NCI-H526 (cell line): ENCODE results near the gene SOX21.

Experiments
- DNase-seq, 2 experiments: peaks; one replicate each; lab custom pipeline; 2025; lab: John Stamatoyannopoulos, UW

The SOX21 gene

GRCh38 chr13:94679614-94680013 lies 32.7 kb downstream of the SOX21 start:
- DNase-seq = no peak

DNA sequence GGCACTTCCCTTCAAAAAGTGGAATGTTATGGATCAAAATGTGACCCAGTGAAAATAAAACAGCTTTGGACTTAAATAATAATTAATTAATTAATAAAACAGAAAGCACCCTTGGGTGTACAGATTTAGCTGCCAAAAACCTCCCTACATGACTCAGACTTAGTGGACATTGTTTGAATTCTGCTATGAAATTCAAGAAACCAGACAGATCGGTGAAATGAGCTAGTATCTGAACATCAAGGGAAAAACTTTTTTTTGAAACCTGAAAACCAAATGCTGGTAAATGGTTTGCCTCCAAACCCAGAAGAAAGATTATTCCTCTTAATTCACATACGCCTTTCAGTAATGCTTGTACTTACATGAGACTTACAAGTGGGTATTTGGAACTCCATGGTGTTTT lies 33.5 kb downstream of the SOX21 start:
- no peak for DNase-seq

DNA sequence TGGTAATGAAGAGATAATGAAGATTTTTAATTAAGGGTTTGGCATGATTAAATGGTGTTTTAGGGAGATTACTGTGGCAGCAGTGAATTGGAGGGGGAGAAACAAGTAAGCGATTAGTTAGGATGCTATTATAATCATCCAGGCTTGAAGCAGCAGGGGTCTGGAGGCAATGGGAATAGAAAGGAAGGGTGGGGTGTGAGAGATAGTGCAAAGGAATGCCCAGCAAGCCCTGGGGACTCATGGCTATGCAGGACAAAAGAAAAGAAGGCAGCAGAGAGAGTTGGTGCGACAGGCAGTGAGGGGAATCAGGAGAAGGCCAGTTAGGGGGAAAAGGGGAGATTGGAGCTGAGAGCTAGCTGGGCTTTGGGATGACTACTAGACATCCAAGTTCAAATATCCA lies 34.5 kb downstream of the SOX21 start:
- no peak for DNase-seq

GRCh38 chr13:94674609-94675348 lies 37.6 kb downstream of the SOX21 start:
- DNase-seq = peak; percentile 58 to 86

DNA sequence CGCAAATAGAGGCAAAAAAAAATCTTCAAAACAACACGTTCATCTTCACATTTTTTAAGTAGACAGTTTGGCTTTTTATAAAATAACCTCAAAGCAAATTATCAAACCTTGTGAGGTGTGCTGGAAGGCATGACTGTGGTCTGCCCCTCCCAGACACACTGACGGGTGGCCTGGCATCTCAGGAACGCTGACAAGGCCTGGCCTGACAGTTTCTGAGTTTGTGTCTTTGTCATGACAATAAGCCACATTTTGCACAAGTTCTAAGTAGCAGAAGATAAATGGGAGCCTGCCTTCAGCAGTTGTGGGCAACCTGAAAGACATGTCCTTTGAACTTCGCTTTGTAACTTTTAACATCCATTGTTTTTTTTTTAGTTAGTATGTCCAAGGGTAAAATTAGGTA lies 38.5 kb downstream of the SOX21 start:
- no peak for DNase-seq

GRCh38 chr13:94672400-94672799 lies 39.9 kb downstream of the SOX21 start:
- DNase-seq = no peak

DNA sequence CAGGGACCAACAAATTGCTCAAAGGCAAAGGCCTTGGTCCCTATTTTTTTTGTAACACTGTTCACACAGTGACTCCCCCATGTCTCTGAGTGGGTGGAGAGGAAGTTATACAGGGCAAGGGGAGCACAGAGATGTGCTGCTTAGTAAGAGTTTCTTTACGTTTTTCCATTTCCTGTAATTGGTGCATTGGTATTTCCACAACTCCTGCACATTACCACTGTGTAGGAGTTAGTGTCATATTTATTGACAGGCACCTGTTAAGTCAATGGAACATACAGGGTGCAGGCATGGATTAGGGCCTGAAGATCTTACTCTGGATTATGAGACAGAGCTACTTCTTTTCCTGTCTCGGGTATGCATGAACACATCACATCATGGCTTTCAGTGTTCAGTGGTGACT lies 45.2 kb downstream of the SOX21 start:
- no peak for DNase-seq

DNA sequence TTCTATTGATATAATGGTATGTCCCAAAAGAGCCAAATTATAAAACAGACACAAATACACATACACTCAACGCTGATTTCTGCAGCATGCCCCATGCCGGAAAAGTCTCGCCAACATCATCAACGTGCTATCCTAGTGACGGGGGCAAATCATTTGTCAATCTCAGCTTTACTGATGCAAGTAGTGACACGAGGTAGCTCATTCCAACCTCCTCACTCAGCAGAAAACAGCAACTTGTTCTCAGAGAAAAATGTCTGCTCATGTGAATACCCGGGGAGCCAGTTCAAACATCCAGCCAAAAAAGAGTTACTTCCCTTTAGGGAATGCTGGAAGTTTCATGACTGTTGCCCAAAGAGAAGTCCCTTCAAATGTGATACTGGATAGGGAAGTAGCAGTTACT lies 46.3 kb downstream of the SOX21 start:
- DNase-seq = no peak

DNA sequence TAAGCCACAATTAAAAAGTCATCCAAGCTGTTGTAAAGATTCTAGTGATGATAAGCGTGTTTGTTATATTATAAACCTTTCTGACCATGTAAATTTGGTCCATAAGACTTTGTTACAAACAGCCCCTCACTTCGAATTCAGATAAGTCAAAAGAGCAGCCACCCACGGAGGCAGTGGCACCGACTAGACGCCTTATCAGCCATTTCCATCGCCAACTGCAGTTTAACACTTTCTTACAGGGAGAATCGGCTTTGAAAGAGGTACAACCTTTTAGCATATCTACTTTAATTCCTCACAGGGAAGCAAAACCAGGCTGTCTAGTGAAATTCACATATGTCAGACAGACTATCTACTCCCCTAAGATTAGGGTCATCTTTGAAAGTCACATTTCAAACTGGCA lies 47.5 kb downstream of the SOX21 start:
- no peak for DNase-seq

DNA sequence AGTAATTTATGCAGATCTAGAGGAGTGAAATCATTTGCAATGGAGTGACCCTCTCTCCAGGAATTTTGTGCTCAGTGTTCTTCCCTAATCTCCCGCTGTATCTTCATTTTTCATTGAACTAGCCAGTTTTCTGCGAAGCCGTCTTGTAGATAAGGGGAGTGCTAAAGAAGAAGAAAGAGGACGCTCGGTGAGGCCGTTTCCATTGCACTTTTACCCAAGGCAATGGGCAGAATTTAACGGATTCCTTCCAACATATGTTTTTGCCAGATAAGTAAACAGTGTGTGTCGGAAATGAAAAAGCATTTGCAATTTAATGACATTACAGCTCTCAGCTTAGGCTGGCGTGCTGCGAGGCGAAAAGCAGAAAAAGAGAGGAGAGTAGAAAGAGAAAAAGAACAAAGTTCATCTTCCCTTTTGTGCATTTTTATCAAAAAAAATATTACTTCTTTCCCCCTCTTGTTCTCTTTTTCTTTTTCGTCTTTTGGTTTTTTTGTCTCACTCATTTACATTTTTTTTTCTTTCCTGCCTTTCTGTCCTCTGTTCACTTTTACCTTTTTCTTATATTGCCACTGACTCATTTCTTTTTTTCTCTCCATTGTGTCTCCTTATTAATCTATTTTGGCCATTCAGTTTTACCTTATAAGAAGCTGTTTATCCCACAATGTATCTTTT lies 49.9 kb downstream of the SOX21 start:
- no peak for DNase-seq

GRCh38 chr13:94661406-94661805 lies 50.9 kb downstream of the SOX21 start:
- no peak for DNase-seq

DNA sequence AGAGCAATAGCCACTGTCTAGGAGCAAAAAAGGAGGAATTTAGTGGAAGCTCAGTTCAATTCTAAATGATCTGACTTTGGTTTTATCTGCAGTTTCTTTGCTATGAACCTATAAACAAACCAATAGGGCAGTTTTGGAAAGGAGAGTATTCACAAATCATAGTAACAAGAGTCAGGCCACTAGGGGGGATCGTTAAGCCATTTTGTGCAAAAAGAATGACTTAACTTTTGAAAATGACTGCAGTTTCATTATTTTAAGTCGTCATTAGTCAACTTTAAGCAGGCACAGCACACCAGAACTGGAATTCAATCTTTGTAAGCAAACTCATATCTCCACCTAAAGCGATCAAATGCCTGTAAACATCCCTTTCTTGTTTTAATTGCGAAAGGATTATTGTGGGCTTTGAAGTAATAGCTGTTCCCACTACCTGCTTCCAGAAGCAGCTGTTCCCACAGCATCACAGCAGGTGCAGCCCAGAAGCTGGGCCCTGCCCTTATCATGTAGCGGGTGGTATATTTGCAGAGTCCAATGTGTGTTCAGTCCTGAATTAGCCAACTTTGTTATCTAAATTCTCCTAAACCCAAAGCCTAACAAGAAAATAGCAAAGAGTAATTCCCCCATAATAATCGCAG lies 51.5 kb downstream of the SOX21 start:
- peak; percentile 42 to 50 for DNase-seq
